HEK293 (cell line): ENCODE data around the gene GYPC.

Experiments
- CTCF ChIA-PET: fragments of 350-600 bp; formaldehyde crosslinking; extraction: SDS; loops from one replicate; lab custom pipeline; 2021; ENCODE audit warnings: antibody characterized with exemption; lab: Yijun Ruan, JAX
- POLR2A ChIA-PET: fragments of 300-600 bp; formaldehyde crosslinking; extraction: SDS; loops from one replicate; lab custom pipeline; 2020; ENCODE audit warnings: antibody characterized with exemption, inconsistent platforms; lab: Yijun Ruan, JAX
- H3K27ac ChIP-seq: fragments of 200-500 bp; sonication (Bioruptor generic); 2 replicates; pipeline ENCODE4 v1.5.1; 2014; ENCODE audit warnings: low read depth, low read length, control low read depth, inconsistent platforms; ENCODE audit errors: extremely low read depth
- H3K36me3 ChIP-seq, 2 experiments: fragments of 200-500 bp in 1 of 2; sonication (Bioruptor generic) in 1 of 2; 1 replicate in 1 of 2; 2 replicates in 1 of 2; pipeline ENCODE4 v1.5.1; 2014 to 2017; ENCODE audit warnings: inconsistent platforms in 2 of 2, low read length in 2 of 2; ENCODE audit not compliant: control insufficient read depth in 2 of 2, insufficient read depth in 1 of 2
- H3K4me1 ChIP-seq: fragments of 200-500 bp; sonication (Bioruptor generic); 2 replicates; pipeline ENCODE4 v1.5.1; 2014; ENCODE audit warnings: mild to moderate bottlenecking, low read length, inconsistent platforms; ENCODE audit not compliant: control insufficient read depth, insufficient read depth
- H3K4me3 ChIP-seq: 2 replicates; pipeline ENCODE4 v1.5.1; 2011; ENCODE audit warnings: low read depth, mild to moderate bottlenecking, control low read depth, low read length, moderate library complexity
- H3K9me3 ChIP-seq: fragments of 200-500 bp; sonication (Bioruptor generic); 2 replicates; pipeline ENCODE4 v1.5.1; 2014; ENCODE audit warnings: low read depth, low read length, inconsistent platforms; ENCODE audit not compliant: control insufficient read depth, insufficient read depth
- ATF2 ChIP-seq: fragments of 450-650 bp; formaldehyde crosslinking; IDR thresholded peaks from 2 replicates; pipeline ENCODE4 v1.5.1; 2016; ENCODE audit warnings: missing biosample characterization, missing genetic modification characterization, low read depth
- INSM2 ChIP-seq: fragments of 450-650 bp; formaldehyde crosslinking; IDR thresholded peaks from 2 replicates; pipeline ENCODE4 v1.5.1; 2016; ENCODE audit warnings: missing biosample characterization, missing genetic modification characterization
- REST ChIP-seq: fragments of 450-650 bp; formaldehyde crosslinking; IDR thresholded peaks from 2 replicates; pipeline ENCODE4 v1.5.1; 2016; ENCODE audit warnings: missing biosample characterization, missing genetic modification characterization
- ZBTB20 ChIP-seq: fragments of 450-650 bp; formaldehyde crosslinking; IDR thresholded peaks from 2 replicates; pipeline ENCODE4 v1.5.1; 2016; ENCODE audit warnings: missing biosample characterization, missing genetic modification characterization
- ZBTB8A ChIP-seq: fragments of 450-650 bp; formaldehyde crosslinking; IDR thresholded peaks from 2 replicates; pipeline ENCODE4 v1.5.1; 2016; ENCODE audit warnings: missing biosample characterization, missing genetic modification characterization
- ZIC2 ChIP-seq: fragments of 450-650 bp; formaldehyde crosslinking; IDR thresholded peaks from 2 replicates; pipeline ENCODE4 v1.5.1; 2016; ENCODE audit warnings: missing biosample characterization, missing genetic modification characterization
- ZNF202 ChIP-seq: fragments of 450-650 bp; formaldehyde crosslinking; IDR thresholded peaks from 2 replicates; pipeline ENCODE4 v1.5.1; 2016; ENCODE audit warnings: missing biosample characterization, missing genetic modification characterization, borderline replicate concordance
- ZNF211 ChIP-seq: fragments of 450-650 bp; formaldehyde crosslinking; IDR thresholded peaks from 2 replicates; pipeline ENCODE4 v1.5.1; 2016; ENCODE audit warnings: low read depth, missing biosample characterization, missing genetic modification characterization
- ZNF248 ChIP-seq: fragments of 450-650 bp; formaldehyde crosslinking; IDR thresholded peaks from 2 replicates; pipeline ENCODE4 v1.5.1; 2017; ENCODE audit warnings: missing biosample characterization, missing genetic modification characterization
- ZNF350 ChIP-seq: fragments of 450-650 bp; formaldehyde crosslinking; IDR thresholded peaks from 2 replicates; pipeline ENCODE4 v1.5.0; 2017; ENCODE audit warnings: missing biosample characterization, mild to moderate bottlenecking, missing genetic modification characterization
- ZNF366 ChIP-seq: fragments of 450-650 bp; formaldehyde crosslinking; conservative IDR thresholded peaks from 2 replicates; pipeline ENCODE4 v1.5.1; 2016; ENCODE audit warnings: missing biosample characterization, missing genetic modification characterization
- ZNF423 ChIP-seq: fragments of 450-650 bp; formaldehyde crosslinking; IDR thresholded peaks from 2 replicates; pipeline ENCODE4 v1.5.1; 2016; ENCODE audit warnings: missing biosample characterization, missing genetic modification characterization
- ZNF626 ChIP-seq: fragments of 450-650 bp; sonication (Bioruptor Pico); formaldehyde crosslinking; IDR thresholded peaks from 2 replicates; pipeline ENCODE4 v1.5.1; 2018; ENCODE audit warnings: missing biosample characterization, missing genetic modification characterization, inconsistent platforms
- ZNF837 ChIP-seq: fragments of 450-650 bp; formaldehyde crosslinking; IDR thresholded peaks from 2 replicates; pipeline ENCODE4 v1.5.1; 2016; ENCODE audit warnings: missing biosample characterization, missing genetic modification characterization
- ZNF843 ChIP-seq: fragments of 450-650 bp; formaldehyde crosslinking; IDR thresholded peaks from 2 replicates; pipeline ENCODE4 v1.5.1; 2016; ENCODE audit warnings: missing biosample characterization, missing genetic modification characterization
- ZSCAN16 ChIP-seq: fragments of 450-650 bp; formaldehyde crosslinking; IDR thresholded peaks from 2 replicates; pipeline ENCODE4 v1.5.1; 2016; ENCODE audit warnings: missing biosample characterization, missing genetic modification characterization
- TF ChIP-seq, protein P1 (sequence below): fragments of 450-650 bp; formaldehyde crosslinking; IDR thresholded peaks from 2 replicates; pipeline ENCODE4 v1.5.1; 2016; ENCODE audit warnings: missing biosample characterization, missing genetic modification characterization
- TF ChIP-seq, protein P2 (sequence below): fragments of 450-650 bp; formaldehyde crosslinking; IDR thresholded peaks from 2 replicates; pipeline ENCODE4 v1.5.1; 2016; ENCODE audit warnings: missing biosample characterization, missing genetic modification characterization
- TF ChIP-seq, protein P3 (sequence below): fragments of 450-650 bp; formaldehyde crosslinking; IDR thresholded peaks from 2 replicates; pipeline ENCODE4 v1.5.1; 2017; ENCODE audit warnings: missing biosample characterization, missing genetic modification characterization
- TF ChIP-seq, protein P4 (sequence below): fragments of 450-650 bp; formaldehyde crosslinking; IDR thresholded peaks from 2 replicates; pipeline ENCODE4; 2016; ENCODE audit warnings: missing biosample characterization, missing genetic modification characterization
- TF ChIP-seq, protein P5 (sequence below): fragments of 450-650 bp; formaldehyde crosslinking; IDR thresholded peaks from 2 replicates; pipeline ENCODE4 v1.5.1; 2016; ENCODE audit warnings: missing biosample characterization, missing genetic modification characterization

GYPC gene

DNA sequence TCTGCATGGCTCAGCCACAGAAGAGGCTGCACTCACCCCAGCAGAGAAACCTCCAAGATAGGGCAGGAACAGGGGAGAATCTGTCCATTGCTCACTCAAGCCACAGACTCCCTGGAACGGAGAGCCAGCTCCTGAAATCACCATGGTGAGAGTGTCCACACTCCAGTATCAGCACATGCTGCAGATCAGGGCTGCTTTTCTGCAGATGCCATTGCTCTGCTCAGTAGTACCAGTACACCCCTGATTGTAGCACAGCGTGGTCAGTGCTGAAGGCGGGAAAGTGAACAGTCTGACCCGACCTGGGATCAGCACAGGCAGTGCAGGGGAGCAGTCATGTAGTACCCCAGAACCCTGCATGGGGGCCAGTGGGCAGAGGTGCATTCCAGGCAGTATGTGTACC, 73.9 kb downstream of the GYPC start (continued):
- TF ChIP-seq ATF2 (tag by site-specific recombination) (no peak), ZNF843 (tag by site-specific recombination) (no peak)

- TF ChIP-seq ZIC2 (tag by site-specific recombination) (no peak), ZNF350 (no peak), ZNF837 (tag by site-specific recombination) (no peak), INSM2 (no peak), ZNF423 (tag by site-specific recombination) (no peak), ZBTB20 (no peak), ZNF202 (tag by site-specific recombination) (no peak), ZNF211 (no peak), ZSCAN16 (tag by site-specific recombination) (no peak)
- TF ChIP-seq, protein P1, sequence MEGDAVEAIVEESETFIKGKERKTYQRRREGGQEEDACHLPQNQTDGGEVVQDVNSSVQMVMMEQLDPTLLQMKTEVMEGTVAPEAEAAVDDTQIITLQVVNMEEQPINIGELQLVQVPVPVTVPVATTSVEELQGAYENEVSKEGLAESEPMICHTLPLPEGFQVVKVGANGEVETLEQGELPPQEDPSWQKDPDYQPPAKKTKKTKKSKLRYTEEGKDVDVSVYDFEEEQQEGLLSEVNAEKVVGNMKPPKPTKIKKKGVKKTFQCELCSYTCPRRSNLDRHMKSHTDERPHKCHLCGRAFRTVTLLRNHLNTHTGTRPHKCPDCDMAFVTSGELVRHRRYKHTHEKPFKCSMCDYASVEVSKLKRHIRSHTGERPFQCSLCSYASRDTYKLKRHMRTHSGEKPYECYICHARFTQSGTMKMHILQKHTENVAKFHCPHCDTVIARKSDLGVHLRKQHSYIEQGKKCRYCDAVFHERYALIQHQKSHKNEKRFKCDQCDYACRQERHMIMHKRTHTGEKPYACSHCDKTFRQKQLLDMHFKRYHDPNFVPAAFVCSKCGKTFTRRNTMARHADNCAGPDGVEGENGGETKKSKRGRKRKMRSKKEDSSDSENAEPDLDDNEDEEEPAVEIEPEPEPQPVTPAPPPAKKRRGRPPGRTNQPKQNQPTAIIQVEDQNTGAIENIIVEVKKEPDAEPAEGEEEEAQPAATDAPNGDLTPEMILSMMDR (tag by site-specific recombination): no peak
- TF ChIP-seq, protein P2, sequence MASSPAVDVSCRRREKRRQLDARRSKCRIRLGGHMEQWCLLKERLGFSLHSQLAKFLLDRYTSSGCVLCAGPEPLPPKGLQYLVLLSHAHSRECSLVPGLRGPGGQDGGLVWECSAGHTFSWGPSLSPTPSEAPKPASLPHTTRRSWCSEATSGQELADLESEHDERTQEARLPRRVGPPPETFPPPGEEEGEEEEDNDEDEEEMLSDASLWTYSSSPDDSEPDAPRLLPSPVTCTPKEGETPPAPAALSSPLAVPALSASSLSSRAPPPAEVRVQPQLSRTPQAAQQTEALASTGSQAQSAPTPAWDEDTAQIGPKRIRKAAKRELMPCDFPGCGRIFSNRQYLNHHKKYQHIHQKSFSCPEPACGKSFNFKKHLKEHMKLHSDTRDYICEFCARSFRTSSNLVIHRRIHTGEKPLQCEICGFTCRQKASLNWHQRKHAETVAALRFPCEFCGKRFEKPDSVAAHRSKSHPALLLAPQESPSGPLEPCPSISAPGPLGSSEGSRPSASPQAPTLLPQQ (tag by site-specific recombination): no peak
- TF ChIP-seq, protein P3, sequence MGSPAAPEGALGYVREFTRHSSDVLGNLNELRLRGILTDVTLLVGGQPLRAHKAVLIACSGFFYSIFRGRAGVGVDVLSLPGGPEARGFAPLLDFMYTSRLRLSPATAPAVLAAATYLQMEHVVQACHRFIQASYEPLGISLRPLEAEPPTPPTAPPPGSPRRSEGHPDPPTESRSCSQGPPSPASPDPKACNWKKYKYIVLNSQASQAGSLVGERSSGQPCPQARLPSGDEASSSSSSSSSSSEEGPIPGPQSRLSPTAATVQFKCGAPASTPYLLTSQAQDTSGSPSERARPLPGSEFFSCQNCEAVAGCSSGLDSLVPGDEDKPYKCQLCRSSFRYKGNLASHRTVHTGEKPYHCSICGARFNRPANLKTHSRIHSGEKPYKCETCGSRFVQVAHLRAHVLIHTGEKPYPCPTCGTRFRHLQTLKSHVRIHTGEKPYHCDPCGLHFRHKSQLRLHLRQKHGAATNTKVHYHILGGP: no peak
- TF ChIP-seq, protein P4, sequence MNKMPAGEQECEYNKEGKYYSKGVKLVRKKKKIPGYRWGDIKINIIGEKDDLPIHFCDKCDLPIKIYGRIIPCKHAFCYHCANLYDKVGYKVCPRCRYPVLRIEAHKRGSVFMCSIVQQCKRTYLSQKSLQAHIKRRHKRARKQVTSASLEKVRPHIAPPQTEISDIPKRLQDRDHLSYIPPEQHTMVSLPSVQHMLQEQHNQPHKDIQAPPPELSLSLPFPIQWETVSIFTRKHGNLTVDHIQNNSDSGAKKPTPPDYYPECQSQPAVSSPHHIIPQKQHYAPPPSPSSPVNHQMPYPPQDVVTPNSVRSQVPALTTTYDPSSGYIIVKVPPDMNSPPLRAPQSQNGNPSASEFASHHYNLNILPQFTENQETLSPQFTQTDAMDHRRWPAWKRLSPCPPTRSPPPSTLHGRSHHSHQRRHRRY: no peak
Observed at GRCh38 chr2:126730655-126731054, 74.7 kb downstream of the GYPC start.

DNA sequence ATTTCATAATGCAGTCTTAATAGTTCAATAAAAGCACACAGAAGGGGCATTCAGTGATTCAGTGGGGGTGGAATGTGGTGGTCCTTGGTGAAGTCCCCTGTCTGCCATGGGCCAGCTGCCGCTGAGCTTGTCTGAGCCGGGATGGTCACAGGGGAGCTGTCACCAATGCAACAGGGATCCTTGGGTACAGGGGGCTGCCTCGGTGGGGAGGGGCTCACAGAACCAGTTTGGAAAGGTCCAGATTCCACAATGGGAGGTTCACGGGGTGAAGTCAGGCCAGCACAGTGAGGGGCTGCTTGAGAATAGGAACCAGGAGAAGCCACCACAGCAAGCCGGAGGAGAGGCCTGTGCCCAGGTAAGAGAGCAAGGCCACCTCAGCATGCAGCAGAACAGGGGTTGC, 75.4 kb downstream of the GYPC start:
- no peaks in the 10 kb centered on the region for H3K36me3 ChIP-seq
- H3K4me1 ChIP-seq: no peaks in the 10 kb centered on the region
- no peak overlapping the region for H3K27ac ChIP-seq
- no peak overlapping the region for H3K4me3 ChIP-seq
- no peaks in the 10 kb centered on the region for H3K9me3 ChIP-seq
- ChIA-PET POLR2A (no interaction called here), CTCF (interaction anchor here (0.6 kb wide), 1 partner anchor 46 kb away, joined by 3 read pairs; no protein-coding TSS in a partner anchor)
- TF ChIP-seq ZNF626 (tag by site-specific recombination) (no peak), ZNF248 (tag by site-specific recombination) (no peak), REST (no peak), ZNF366 (tag by site-specific recombination) (no peak), ZBTB8A (tag by site-specific recombination) (no peak)
- TF ChIP-seq, protein P5, sequence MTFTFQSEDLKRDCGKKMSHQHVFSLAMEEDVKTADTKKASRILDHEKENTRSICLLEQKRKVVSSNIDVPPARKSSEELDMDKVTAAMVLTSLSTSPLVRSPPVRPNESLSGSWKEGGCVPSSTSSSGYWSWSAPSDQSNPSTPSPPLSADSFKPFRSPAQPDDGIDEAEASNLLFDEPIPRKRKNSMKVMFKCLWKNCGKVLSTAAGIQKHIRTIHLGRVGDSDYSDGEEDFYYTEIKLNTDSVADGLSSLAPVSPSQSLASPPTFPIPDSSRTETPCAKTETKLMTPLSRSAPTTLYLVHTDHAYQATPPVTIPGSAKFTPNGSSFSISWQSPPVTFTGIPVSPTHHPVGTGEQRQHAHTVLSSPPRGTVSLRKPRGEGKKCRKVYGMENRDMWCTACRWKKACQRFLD: no peak

More at GRCh38 chr2:126730655-126731054, 74.7 kb downstream of the GYPC start:
- ChIA-PET CTCF (no interaction called here), POLR2A (no interaction called here)
- Histone ChIP-seq H3K27ac (no peak overlapping the region), H3K36me3 (no peaks in the 10 kb centered on the region), H3K9me3 (no peaks in the 10 kb centered on the region), H3K4me3 (no peak overlapping the region), H3K4me1 (no peaks in the 10 kb centered on the region)
